Adrenal gland (tissue), 5 donors: ENCODE results near the gene IL20RA.

Experiments used
- CTCF ChIP-seq, 6 experiments: fragments of 450-650 bp in 4 of 6; fragments of 200-600 bp in 2 of 6; sonication (generic) in 1 of 6; IDR thresholded peaks; 1 replicate in 5 of 6; 2 replicates in 1 of 6; pipeline versions ENCODE4 v1.5.1 to v1.8.0; 2016 to 2021; ENCODE audit warnings: antibody characterized with exemption in 6 of 6, mild to moderate bottlenecking in 2 of 6, moderate library complexity in 1 of 6
- POLR2A ChIP-seq, 2 donors: fragments of 450-650 bp; IDR thresholded peaks; one replicate each; pipeline ENCODE4 v1.6.1; 2017; ENCODE audit warnings: antibody characterized with exemption in 2 of 2, mild to moderate bottlenecking in 2 of 2, moderate library complexity in 1 of 2
- donor health status: DM: no; HTN: no; CAD: no.

GRCh38 chr6:137011406-137011805 is 33.4 kb downstream of the IL20RA start:
- TF ChIP-seq CTCF (IDR thresholded peaks at IDR 0.05) (no peak), POLR2A (IDR thresholded peaks at IDR 0.05) (no peak)
